ENCODE results near the gene SLC26A3.

Gene SLC26A3

DNA sequence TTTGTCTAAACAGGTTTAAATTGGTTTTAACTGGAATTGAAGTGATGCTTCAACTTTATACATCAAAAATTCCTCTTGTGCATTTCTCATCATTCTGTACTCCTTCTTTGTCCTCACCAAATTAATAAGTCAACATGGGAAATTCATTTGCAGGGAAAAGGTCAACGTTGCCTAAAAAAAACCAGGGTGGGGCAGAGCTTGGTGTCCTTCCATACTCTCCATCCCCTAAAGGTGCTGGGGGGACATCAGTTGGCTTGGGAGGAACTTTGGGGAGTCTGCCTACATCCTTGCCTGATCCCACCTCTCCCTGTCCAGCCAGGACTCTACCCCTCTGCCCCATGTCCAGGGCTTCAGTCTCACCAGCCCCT, 34.1 kb upstream of the SLC26A3 start:
- no peak overlapping the region for H3K27ac ChIP-seq (ENCODE audit: low read depth, low read length)
- H3K27me3 ChIP-seq (ENCODE audit: control insufficient read depth in 1 of 2, insufficient read depth in 2 of 2, low read length in 2 of 2), result no peaks in the 10 kb centered on the region
- no peak overlapping the region for H3K4me3 ChIP-seq (ENCODE audit: low read depth in 1 of 2, low read length in 2 of 2)
- H3K4me1 ChIP-seq (ENCODE audit: insufficient read depth, low read length), result no peaks in the 10 kb centered on the region
- no peaks in the 10 kb centered on the region for H3K9me3 ChIP-seq (ENCODE audit: low read length)
- H3K36me3 ChIP-seq (ENCODE audit: insufficient read depth, low read length), result no peaks in the 10 kb centered on the region
- no peak overlapping the region for H3K9ac ChIP-seq (ENCODE audit: low read length)

DNA sequence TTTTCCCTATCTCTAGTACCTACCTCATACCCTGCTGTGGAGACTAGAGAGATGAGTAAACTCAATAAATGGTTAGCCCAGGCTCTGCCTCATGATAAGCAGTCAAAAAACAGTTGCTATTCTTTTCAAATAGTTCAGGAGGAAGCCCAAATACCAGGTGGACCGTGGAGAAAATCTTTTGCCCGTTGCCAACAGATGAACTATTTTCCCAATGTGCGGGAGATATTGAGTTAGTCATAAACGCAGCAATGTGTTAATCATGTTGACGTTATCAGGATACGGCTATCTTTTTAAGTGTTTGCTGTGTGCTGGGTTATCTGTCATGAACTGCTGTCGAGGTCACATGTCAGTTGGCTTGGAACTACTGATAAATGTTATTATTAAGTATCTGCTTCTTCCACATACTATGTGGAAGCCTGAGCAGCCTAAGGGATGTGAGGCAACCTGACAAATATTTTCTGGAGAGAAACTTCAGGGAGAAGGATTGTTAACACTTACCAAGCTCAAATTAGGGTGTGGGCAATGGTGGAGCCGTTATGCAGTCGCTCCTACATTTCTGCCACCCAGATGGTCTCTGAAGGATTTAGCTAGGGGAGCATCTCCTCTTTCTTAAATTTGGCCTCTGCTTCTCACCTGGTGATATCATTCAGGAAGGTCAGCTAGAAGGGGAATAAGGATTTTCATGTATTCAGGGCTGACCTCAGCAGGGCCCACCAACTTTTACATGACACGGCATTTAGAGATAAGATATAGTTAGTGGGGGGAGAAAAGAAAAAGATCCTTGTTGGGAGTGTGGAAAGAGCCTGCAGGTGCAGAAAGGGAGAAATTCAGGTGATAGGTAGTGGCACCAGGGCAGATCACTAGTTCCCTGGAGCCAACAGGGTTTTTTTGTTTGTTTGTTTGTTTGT, 33.5 kb upstream of the SLC26A3 start:
- Histone ChIP-seq H3K27ac (ENCODE audit: low read depth, low read length) (no peak overlapping the region), H3K27me3 (ENCODE audit: control insufficient read depth in 1 of 2, insufficient read depth in 2 of 2, low read length in 2 of 2) (no peaks in the 10 kb centered on the region), H3K9me3 (ENCODE audit: low read length) (no peaks in the 10 kb centered on the region), H3K4me3 (ENCODE audit: low read depth in 1 of 2, low read length in 2 of 2) (no peak overlapping the region), H3K4me1 (ENCODE audit: insufficient read depth, low read length) (no peaks in the 10 kb centered on the region), H3K36me3 (ENCODE audit: insufficient read depth, low read length) (no peaks in the 10 kb centered on the region), H3K9ac (ENCODE audit: low read length) (no peak overlapping the region)

DNA sequence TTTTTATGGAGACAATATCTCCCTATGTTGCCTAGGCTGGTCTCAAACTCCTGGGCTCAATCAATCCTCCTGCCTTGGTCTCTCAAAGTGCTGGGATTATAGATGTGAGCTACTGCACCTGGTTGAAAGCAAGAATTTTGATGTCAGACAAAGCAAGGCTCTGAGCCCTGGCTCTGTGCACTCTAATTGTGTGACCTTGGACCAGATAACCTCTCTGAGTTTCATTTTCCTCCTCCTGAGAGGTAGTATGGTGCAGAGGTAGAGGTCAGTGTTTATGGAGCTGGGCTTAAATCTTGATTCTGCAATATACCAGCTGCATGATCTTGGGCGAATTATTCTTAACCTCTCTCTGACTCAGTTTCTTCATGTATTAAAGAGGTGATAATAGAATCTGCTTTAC, 31.4 kb upstream of the SLC26A3 start:
- Histone ChIP-seq H3K9ac (ENCODE audit: low read length) (no peak overlapping the region), H3K9me3 (ENCODE audit: low read length) (no peaks in the 10 kb centered on the region), H3K27ac (ENCODE audit: low read depth, low read length) (no peak overlapping the region), H3K4me1 (ENCODE audit: insufficient read depth, low read length) (no peaks in the 10 kb centered on the region), H3K27me3 (ENCODE audit: control insufficient read depth in 1 of 2, insufficient read depth in 2 of 2, low read length in 2 of 2) (no peaks in the 10 kb centered on the region), H3K4me3 (ENCODE audit: low read depth in 1 of 2, low read length in 2 of 2) (no peak overlapping the region), H3K36me3 (ENCODE audit: insufficient read depth, low read length) (no peaks in the 10 kb centered on the region)

DNA sequence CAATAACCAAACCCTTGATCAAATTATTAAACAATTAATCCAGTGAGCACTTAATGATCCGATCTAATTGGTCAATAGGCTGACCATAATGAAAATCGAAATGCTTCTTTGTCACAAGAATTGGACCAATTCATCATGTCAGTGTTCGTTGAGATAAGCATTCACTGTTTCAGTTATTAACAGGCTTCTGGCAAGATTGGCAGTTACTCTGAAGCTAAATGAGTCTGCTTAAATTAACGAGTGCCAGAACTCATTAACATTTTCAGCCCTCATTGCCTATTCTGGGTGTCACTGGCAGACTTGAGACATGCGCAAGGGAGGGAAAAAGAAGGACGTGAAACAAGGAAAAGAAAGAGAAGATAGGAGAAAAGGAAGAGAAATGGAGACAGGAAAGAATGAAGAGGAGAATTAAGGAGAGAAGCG, 30.7 kb upstream of the SLC26A3 start:
- no peaks in the 10 kb centered on the region for H3K4me1 ChIP-seq (ENCODE audit: insufficient read depth, low read length)
- H3K9me3 ChIP-seq (ENCODE audit: low read length), result no peaks in the 10 kb centered on the region
- H3K4me3 ChIP-seq (ENCODE audit: low read depth in 1 of 2, low read length in 2 of 2), result no peak overlapping the region

DNA sequence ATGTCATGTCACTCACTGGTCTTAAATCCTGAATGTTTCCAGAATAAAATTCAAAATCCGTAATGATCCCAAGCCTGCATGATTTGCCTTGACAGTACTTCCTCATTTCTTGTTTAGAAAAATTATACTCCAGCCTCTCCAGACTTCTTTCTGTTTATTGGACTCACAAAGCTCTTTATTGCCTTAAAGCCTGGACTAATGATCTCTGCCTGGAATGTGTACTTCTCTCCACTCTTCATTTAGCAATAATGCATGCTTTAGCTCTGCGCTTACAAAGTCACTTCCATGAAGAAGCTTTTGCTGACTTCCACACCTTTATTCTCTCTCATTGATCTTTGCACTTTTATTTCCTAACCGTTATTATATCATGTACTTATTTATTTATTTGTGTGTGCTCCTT, 27.4 kb upstream of the SLC26A3 start:
- Histone ChIP-seq H3K27ac (ENCODE audit: low read depth, low read length) (no peak overlapping the region), H3K4me1 (ENCODE audit: insufficient read depth, low read length) (no peaks in the 10 kb centered on the region), H3K4me3 (ENCODE audit: low read depth in 1 of 2, low read length in 2 of 2) (no peak overlapping the region), H3K9me3 (ENCODE audit: low read length) (no peaks in the 10 kb centered on the region), H3K36me3 (ENCODE audit: insufficient read depth, low read length) (no peaks in the 10 kb centered on the region), H3K9ac (ENCODE audit: low read length) (no peak overlapping the region), H3K27me3 (ENCODE audit: control insufficient read depth in 1 of 2, insufficient read depth in 2 of 2, low read length in 2 of 2) (no peaks in the 10 kb centered on the region)

More for the DNA sequence above, 30.7 kb upstream of the SLC26A3 start:
- H3K27ac ChIP-seq (ENCODE audit: low read depth, low read length), result no peak overlapping the region
- no peaks in the 10 kb centered on the region for H3K36me3 ChIP-seq (ENCODE audit: insufficient read depth, low read length)
- no peaks in the 10 kb centered on the region for H3K27me3 ChIP-seq (ENCODE audit: control insufficient read depth in 1 of 2, insufficient read depth in 2 of 2, low read length in 2 of 2)
- H3K9ac ChIP-seq (ENCODE audit: low read length), result no peak overlapping the region

DNA sequence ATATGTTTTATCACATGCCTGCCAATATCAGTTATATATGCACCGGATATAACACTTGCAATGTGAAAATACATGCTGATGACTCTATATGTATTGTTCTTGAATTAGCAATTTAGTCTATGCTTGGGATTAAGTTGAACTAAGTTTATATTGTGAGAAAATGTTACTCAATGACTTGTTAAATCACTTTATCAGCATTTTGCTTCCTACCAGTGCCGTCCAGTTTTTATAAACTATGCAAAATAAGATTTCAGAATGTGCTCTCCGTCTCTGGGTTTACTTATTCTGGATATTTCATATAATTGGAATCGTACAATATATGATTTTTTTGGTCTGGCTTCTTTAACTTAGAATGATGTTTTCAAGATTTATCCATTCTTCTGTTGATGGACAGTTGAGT, 25.5 kb upstream of the SLC26A3 start:
- Histone ChIP-seq H3K36me3 (ENCODE audit: insufficient read depth, low read length) (no peaks in the 10 kb centered on the region), H3K4me1 (ENCODE audit: insufficient read depth, low read length) (no peaks in the 10 kb centered on the region), H3K9me3 (ENCODE audit: low read length) (no peaks in the 10 kb centered on the region), H3K4me3 (ENCODE audit: low read depth in 1 of 2, low read length in 2 of 2) (no peak overlapping the region), H3K9ac (ENCODE audit: low read length) (no peak overlapping the region), H3K27me3 (ENCODE audit: control insufficient read depth in 1 of 2, insufficient read depth in 2 of 2, low read length in 2 of 2) (no peaks in the 10 kb centered on the region), H3K27ac (ENCODE audit: low read depth, low read length) (no peak overlapping the region)

DNA sequence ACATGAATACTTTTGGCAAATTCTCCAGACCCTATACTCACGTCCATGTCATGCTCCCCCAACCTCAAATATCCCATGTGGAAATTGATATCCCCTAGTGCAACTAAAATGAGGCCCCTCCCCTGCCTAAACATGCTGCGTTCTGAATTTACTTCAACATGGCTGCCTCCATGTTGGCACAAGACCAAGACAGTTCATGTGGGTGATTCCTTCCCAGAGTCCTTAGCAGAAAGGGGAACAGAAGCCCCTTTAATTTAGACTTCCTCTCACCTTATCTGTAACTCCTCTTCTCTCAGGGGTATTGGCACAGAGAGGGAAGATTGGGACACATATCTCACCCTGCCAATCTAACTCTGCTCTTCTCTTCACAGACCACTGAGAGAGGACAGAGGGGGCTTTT, 24.5 kb upstream of the SLC26A3 start:
- H3K9ac ChIP-seq (ENCODE audit: low read length), result no peak overlapping the region
- no peaks in the 10 kb centered on the region for H3K27me3 ChIP-seq (ENCODE audit: control insufficient read depth in 1 of 2, insufficient read depth in 2 of 2, low read length in 2 of 2)
- H3K4me3 ChIP-seq (ENCODE audit: low read depth in 1 of 2, low read length in 2 of 2), result no peak overlapping the region
- H3K9me3 ChIP-seq (ENCODE audit: low read length), result no peaks in the 10 kb centered on the region
- no peak overlapping the region for H3K27ac ChIP-seq (ENCODE audit: low read depth, low read length)
- H3K36me3 ChIP-seq (ENCODE audit: insufficient read depth, low read length), result no peaks in the 10 kb centered on the region
- H3K4me1 ChIP-seq (ENCODE audit: insufficient read depth, low read length), result no peaks in the 10 kb centered on the region

DNA sequence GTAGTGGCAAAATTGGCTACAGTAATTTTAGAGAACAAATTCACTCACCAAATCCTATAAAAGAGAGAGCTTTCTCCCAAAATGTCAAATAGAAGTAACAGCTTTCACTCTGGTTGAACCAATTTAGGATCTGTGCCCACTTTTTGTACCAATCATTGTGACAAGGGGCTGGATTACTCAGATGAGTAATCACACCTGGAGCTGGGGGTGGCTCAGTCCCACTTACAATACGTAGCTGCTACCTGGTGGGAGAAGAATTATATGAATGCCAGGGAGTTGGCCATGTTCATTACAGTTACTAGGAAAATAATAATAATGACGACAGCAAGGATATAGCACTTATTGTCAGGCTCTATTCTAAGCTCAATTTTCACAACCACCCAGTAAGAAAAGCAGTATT, 23.4 kb upstream of the SLC26A3 start:
- Histone ChIP-seq H3K4me1 (ENCODE audit: insufficient read depth, low read length) (no peaks in the 10 kb centered on the region), H3K9me3 (ENCODE audit: low read length) (no peaks in the 10 kb centered on the region), H3K27me3 (ENCODE audit: control insufficient read depth in 1 of 2, insufficient read depth in 2 of 2, low read length in 2 of 2) (no peaks in the 10 kb centered on the region), H3K4me3 (ENCODE audit: low read depth in 1 of 2, low read length in 2 of 2) (no peak overlapping the region), H3K27ac (ENCODE audit: low read depth, low read length) (no peak overlapping the region), H3K9ac (ENCODE audit: low read length) (no peak overlapping the region), H3K36me3 (ENCODE audit: insufficient read depth, low read length) (no peaks in the 10 kb centered on the region)

DNA sequence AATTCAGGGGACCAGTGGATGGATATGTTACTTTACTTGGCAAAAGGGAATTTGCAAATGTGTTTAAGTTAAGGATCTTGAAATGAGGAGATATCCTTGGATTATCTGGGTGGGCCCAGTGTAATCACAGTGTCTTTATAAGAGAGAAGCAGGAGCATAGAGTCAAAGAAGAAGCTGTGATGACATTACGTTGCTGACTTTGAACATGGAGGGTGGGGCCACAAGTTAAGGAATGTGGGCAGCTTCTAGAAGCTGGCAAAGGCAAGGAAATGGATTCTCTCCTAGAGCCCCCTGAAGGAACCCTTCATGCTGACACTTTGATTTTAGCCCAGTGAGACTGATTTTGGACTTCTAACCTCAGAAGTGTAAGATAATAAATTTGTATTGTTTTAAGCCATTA, 21.8 kb upstream of the SLC26A3 start:
- H3K4me3 ChIP-seq (ENCODE audit: low read depth in 1 of 2, low read length in 2 of 2), result no peak overlapping the region
- H3K27me3 ChIP-seq (ENCODE audit: control insufficient read depth in 1 of 2, insufficient read depth in 2 of 2, low read length in 2 of 2), result no peaks in the 10 kb centered on the region
- H3K9me3 ChIP-seq (ENCODE audit: low read length), result no peaks in the 10 kb centered on the region
- H3K36me3 ChIP-seq (ENCODE audit: insufficient read depth, low read length), result no peaks in the 10 kb centered on the region
- H3K4me1 ChIP-seq (ENCODE audit: insufficient read depth, low read length), result no peaks in the 10 kb centered on the region
- H3K9ac ChIP-seq (ENCODE audit: low read length), result no peak overlapping the region
- no peak overlapping the region for H3K27ac ChIP-seq (ENCODE audit: low read depth, low read length)

DNA sequence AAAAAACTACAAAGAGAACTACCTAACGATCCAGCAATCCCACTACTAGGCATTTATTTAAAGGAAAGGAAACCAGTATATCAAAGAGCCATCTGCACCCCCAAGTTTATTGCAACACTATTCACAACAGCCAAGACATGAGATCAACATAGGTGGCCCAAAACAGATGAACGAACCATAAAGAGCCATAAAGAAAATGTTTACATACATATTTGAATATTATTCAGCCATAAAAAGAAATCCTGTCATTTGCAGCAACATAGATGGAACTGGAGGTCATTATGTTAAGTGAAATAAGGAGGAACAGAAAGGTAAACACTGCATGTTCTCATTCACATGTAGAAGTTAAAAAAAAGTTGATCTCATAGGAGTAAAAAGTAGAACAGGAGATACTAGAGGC, 15.6 kb upstream of the SLC26A3 start:
- Histone ChIP-seq H3K9ac (ENCODE audit: low read length) (no peak overlapping the region), H3K27ac (ENCODE audit: low read depth, low read length) (no peak overlapping the region), H3K9me3 (ENCODE audit: low read length) (no peaks in the 10 kb centered on the region), H3K4me3 (ENCODE audit: low read depth in 1 of 2, low read length in 2 of 2) (no peak overlapping the region), H3K36me3 (ENCODE audit: insufficient read depth, low read length) (no peaks in the 10 kb centered on the region), H3K27me3 (ENCODE audit: control insufficient read depth in 1 of 2, insufficient read depth in 2 of 2, low read length in 2 of 2) (no peaks in the 10 kb centered on the region), H3K4me1 (ENCODE audit: insufficient read depth, low read length) (peaks cover 10% of the 10 kb centered on the region)

DNA sequence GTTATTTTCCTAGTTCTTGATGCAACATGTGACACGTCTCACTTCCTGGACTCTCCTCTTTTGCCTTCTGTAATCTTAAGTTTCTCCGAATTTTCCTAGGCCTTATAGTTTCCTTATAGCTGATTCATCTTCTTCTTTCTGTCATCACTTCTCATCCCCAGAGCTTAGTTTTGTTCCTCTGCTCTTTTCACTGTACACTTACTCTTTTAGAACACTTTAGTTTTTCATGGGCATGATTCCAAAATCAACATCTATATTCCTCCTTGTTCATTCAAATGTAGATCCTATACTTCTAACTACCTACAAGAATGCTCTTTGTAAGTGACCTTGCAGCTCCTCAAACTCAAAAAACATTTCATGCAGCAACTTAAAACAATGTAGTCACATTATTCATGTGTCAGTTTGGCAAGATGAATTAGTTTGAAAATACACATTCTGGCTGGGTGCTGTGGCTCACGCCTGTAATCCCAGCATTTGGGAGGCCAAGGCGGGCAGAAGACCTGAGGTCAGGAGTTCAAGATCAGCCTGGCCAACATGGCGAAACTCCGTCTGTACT, 13.1 kb upstream of the SLC26A3 start:
- Histone ChIP-seq H3K9me3 (ENCODE audit: low read length) (no peaks in the 10 kb centered on the region), H3K9ac (ENCODE audit: low read length) (no peak overlapping the region), H3K36me3 (ENCODE audit: insufficient read depth, low read length) (no peaks in the 10 kb centered on the region), H3K4me3 (ENCODE audit: low read depth in 1 of 2, low read length in 2 of 2) (no peak overlapping the region), H3K27ac (ENCODE audit: low read depth, low read length) (no peak overlapping the region), H3K27me3 (ENCODE audit: control insufficient read depth in 1 of 2, insufficient read depth in 2 of 2, low read length in 2 of 2) (no peaks in the 10 kb centered on the region), H3K4me1 (ENCODE audit: insufficient read depth, low read length) (peaks cover 10% of the 10 kb centered on the region)

All from muscle layer of colon (tissue), 2 donors.